ENCODE data around the gene CORO7. TPM values are rescaled to one million over a fixed set of nuclear protein-coding genes. Genes with fewer than 3 reads are reported as not detected.

The CORO7 gene
- total RNA-seq, 2 donors from 2014 or later = 140 to 166 TPM

DNA sequence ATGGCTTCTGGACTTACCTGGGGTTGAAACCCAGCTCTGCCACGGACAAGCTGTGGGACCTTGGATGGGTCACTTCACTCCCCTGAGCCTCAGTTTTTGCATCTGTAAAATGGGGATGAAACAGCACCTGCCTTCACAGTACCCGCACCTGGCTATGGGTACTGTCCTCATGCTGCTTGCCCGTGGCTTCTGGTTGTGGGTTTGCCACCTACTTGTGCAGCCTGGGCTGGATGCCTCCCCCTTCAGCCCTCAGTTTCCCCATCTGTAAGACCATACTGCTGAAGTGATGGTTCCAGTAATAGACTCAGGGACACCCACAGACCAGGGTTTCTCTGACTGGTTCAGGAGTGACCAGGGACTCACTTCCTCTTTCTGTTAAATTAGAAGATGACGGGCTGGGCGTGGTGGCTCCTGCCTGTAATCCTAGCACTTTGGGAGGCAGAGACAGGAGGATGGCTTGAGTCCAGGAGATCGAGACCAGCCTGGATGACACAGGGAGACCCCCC lies 91.1 kb downstream of the CORO7 start:
- no peak overlapping the region for H3K4me3 Mint-ChIP-seq
- no peak overlapping the region for H3K27ac Mint-ChIP-seq
- DNase-seq (ENCODE audit: low spot score) (no peak), ATAC-seq (no peak)
- H3K4me1 Mint-ChIP-seq (ENCODE audit: low read depth in 2 of 2) = peaks cover 0 to 2% of the 10 kb centered on the region in 2 donors
- H3K36me3 Mint-ChIP-seq = no peaks in the 10 kb centered on the region
- no peaks in the 10 kb centered on the region for H3K27me3 Mint-ChIP-seq
- no peaks in the 10 kb centered on the region for H3K9me3 Mint-ChIP-seq

DNA sequence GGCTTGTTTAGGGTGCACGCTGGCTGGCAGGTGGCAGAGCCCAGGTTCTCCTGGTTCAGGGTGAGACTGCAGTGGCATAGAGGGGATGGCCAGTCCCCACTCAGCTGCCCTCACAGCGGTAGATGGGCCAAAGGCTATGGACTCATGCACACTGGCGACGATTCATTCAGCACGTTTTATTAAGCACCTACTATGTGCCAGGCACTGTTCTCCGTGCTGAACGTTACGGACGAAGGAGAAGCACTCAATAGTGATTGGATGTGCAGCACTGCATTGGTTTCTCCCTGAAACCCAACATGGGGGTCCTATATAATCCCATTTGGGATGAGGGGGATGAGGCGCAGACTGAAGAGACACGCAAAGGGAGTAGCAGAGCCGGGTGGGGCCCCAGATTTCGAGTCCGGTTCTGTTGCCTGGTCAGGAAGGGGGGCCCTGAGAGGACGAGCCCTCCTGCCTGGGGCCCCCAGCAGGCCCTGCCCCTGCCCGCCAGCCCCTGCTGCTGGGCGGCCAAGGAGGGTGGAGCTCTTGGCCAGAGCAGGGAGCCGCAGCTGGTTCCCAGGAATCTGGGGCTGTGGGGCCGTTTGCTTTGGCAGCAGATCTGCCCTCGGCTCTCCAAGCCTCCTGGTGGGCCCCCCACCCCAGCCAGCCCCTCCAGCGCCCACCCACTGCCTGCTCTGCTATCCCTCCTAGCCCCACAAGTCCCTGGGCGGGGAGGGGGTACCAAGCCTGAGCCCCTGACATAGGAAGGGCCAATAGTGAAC lies 91.7 kb downstream of the CORO7 start:
- Mint-ChIP-seq H3K36me3 (no peaks in the 10 kb centered on the region), H3K9me3 (no peaks in the 10 kb centered on the region), H3K4me1 (ENCODE audit: low read depth in 2 of 2) (peaks cover 0 to under 1% of the 10 kb centered on the region in 2 donors), H3K4me3 (no peak overlapping the region), H3K27ac (no peak overlapping the region), H3K27me3 (no peaks in the 10 kb centered on the region)
- no peak for ATAC-seq
- no peak for DNase-seq (ENCODE audit: low spot score)

DNA sequence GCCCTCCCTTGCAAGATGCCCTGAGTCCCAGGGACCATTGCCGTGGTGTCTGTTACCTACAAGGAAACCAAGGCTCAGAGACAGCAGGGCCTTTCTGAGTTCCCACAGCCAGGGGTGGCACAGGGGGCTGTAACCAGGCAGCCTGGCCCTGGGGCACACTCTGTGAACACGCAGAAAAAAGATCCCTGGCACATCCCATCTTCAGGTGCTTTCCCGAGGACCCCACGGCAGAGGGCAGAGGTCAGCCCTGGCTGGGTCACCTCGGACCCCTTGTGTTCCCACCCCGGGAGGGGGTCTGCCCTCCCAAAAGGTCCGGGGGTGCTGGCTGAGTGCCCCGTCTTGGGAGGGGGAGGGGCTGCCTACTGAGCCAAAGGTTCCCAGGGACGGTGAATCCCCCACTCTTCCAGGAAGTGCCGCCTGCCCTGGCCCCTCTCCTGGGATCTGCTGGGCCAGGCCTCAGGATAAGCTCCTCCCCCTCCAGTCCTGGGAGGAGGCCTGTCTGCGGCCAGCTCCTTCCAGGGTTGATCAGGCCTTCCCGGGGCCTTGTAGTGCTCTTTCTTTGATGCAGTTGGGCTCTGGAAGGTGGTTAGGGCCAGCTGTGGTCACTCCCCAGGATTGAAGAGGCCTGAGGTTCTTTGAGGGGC lies 92.4 kb downstream of the CORO7 start:
- H3K4me3 Mint-ChIP-seq = no peak overlapping the region
- H3K4me1 Mint-ChIP-seq (ENCODE audit: low read depth in 2 of 2) = peaks cover 0 to 3% of the 10 kb centered on the region in 2 donors
- H3K27me3 Mint-ChIP-seq = no peaks in the 10 kb centered on the region
- no peaks in the 10 kb centered on the region for H3K9me3 Mint-ChIP-seq
- no peak overlapping the region for H3K27ac Mint-ChIP-seq
- ATAC-seq = no peak
- DNase-seq (ENCODE audit: low spot score) = no peak
- H3K36me3 Mint-ChIP-seq = no peaks in the 10 kb centered on the region

DNA sequence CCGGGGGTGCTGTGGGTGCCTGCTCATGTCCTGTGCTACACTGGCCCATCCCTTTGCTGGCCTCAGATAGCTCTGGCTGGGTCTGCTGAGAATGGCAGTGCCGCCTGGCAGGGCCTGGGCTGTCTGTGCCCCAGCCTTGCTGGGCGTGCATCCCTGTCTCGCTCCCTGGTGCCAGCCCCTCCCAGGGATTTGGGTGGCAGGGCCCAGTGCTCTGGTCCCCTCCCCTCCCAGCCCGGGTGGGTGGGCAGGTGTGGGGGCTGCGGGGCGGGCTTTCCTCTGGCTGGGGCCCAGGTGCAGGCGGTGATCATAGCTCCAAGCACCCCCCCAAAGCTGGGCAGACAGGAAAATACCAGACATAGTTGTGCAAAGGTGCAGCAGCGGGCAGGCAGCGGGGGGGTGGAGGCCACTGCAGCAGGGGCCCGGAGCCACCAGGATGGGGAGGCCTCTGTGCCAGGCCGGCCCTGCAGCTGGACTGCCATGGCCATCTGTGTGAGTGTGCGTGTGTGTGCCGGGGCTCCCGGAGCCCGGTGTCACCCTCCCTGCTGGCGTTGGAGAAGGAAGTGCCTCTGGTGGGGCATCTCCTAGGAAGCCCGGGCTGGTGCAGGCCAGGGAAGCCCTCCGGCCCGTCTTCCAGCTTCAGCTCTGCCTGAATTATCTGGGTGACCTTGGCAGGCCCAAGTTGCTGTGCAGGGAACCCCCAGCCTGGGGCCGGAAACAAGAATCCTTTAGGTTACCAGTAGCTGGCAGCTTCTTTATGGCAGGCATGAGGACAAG lies 93.1 kb downstream of the CORO7 start:
- Mint-ChIP-seq H3K27me3 (no peaks in the 10 kb centered on the region), H3K36me3 (no peaks in the 10 kb centered on the region), H3K9me3 (no peaks in the 10 kb centered on the region), H3K27ac (no peak overlapping the region), H3K4me1 (ENCODE audit: low read depth in 2 of 2) (peaks cover 0 to 3% of the 10 kb centered on the region in 2 donors), H3K4me3 (no peak overlapping the region)
- ATAC-seq = no peak
- no peak for DNase-seq (ENCODE audit: low spot score)

DNA sequence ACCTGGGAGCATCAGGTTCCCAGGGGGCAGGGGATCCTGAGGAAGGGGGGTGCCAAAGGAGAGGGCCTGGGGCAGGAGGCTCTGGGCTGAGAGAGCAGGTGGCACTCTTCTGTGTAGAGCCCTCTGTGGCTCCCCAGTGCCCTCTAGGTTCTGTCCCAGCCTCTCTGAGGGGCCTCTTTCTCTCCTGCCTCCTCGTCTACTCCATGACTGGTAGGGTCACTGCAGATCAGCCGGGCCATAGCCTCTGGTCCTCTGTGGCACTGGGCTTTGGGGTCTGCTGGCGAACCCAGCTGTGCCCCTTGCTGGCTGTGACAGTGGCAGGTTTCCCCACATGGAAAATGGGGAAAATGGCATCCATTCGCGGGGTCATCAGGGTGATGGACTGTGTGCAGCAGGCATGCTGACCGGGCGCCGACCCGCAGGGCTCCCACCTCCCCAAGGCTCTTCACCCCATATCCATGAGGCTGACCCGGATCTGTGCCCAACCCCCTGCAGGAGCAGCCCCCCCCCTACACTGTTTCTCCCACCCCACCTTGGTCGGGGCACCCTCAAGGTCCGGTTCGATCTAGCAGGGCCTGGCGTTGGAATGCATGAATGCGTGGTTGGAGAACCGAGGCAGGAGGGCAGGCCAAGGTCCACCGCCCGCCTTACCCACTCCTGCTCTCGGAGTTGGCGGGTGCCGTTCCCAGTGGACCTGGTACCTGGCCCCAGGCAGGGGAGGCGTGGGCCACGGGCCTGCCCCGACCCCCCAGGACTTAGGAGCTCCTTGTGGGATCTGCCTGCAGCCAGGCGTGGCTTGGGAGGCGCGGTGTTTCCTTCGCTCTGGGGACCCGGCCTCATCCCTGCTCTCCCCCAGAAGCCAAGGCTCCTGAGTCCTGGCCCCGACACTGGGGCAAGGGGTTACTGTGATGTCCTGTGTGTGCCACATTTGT lies 94.0 kb downstream of the CORO7 start:
- no peak overlapping the region for H3K27ac Mint-ChIP-seq

DNA sequence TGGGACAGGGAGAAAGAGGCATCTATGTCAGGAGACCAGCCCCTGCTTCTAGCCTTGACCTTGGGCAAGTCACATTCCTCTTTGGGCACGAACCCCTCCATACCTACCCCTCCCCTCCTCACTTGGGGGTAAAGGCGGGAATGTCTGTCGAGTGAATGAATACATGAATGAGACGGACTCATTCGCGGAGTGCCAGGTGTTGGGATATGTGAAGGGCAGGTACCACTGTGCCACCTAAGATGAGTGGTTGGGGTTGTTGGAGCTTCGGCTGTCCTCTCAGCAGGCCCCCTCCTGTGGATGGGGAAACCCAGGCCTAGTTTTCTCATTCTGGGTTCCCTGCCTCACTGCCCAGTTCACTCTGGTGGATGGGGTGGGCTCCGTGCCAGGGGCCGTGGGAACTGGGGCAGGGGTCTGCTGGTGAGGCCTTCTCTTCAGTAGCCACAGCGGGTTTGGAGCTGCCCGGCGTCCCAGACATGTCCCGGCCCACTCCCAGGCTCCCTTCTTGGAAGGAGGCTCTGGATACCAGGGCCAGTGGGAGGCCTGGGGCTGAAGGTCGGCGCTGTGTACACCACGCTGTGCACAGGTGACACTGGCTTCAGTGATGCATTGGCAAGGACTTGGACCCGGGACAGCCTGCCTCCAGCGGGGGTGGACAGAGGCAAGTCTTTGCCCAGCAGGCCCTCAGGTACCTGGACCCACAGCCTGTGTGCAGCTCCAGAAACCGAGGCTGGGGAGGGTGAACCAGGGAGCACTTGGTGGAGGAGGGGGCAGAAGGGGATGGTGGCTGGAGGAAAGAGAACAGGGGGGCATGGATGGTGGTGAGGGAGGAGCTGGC lies 94.9 kb downstream of the CORO7 start:
- peaks cover 0 to 3% of the 10 kb centered on the region in 2 donors for H3K4me1 Mint-ChIP-seq (ENCODE audit: low read depth in 2 of 2)
- H3K9me3 Mint-ChIP-seq = no peaks in the 10 kb centered on the region
- H3K27me3 Mint-ChIP-seq = no peaks in the 10 kb centered on the region
- no peak overlapping the region for H3K4me3 Mint-ChIP-seq
- ATAC-seq = no peak
- H3K27ac Mint-ChIP-seq = no peak overlapping the region
- no peak for DNase-seq (ENCODE audit: low spot score)
- no peaks in the 10 kb centered on the region for H3K36me3 Mint-ChIP-seq

More for the DNA sequence above, 94.0 kb downstream of the CORO7 start:
- H3K27me3 Mint-ChIP-seq = no peaks in the 10 kb centered on the region
- peaks cover 0 to 3% of the 10 kb centered on the region in 2 donors for H3K4me1 Mint-ChIP-seq (ENCODE audit: low read depth in 2 of 2)
- ATAC-seq (peak in 1 of 2 donors; percentile 5), DNase-seq (ENCODE audit: low spot score) (no peak)
- H3K4me3 Mint-ChIP-seq = no peak overlapping the region
- no peaks in the 10 kb centered on the region for H3K9me3 Mint-ChIP-seq
- H3K36me3 Mint-ChIP-seq = no peaks in the 10 kb centered on the region

DNA sequence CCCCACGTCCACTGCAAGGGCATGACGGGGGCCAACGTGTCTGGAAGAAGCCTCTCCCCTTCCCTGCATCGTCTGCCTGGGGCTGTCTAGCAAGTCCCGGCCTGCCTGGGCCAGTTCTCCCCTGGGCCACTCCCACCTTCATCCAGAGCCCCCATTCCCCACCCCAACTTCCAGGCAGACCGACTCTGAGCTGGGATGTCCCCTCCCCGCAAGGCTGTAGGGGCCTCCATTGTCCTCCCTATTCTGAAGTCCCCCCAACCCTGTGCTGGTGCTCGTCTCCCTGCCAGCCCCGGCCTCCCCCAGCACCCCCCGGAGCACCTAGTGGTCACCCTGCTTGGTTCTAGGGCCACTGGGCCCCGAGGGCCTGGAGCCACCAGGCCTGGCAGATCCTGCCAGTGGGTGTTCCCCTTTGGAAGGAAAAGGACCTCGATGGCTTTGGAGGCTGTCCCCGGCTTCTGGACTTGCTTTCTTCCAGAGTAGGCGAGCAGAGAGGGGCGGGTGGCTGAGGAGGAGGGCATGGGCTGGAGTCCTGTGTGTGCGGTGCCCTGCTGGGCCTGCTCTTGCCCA lies 95.7 kb downstream of the CORO7 start:
- no peak for DNase-seq (ENCODE audit: low spot score)
- Mint-ChIP-seq H3K36me3 (no peaks in the 10 kb centered on the region), H3K4me3 (no peak overlapping the region), H3K27ac (no peak overlapping the region), H3K27me3 (no peaks in the 10 kb centered on the region), H3K4me1 (ENCODE audit: low read depth in 2 of 2) (peaks cover 0 to 3% of the 10 kb centered on the region in 2 donors), H3K9me3 (no peaks in the 10 kb centered on the region)
- ATAC-seq = no peak

DNA sequence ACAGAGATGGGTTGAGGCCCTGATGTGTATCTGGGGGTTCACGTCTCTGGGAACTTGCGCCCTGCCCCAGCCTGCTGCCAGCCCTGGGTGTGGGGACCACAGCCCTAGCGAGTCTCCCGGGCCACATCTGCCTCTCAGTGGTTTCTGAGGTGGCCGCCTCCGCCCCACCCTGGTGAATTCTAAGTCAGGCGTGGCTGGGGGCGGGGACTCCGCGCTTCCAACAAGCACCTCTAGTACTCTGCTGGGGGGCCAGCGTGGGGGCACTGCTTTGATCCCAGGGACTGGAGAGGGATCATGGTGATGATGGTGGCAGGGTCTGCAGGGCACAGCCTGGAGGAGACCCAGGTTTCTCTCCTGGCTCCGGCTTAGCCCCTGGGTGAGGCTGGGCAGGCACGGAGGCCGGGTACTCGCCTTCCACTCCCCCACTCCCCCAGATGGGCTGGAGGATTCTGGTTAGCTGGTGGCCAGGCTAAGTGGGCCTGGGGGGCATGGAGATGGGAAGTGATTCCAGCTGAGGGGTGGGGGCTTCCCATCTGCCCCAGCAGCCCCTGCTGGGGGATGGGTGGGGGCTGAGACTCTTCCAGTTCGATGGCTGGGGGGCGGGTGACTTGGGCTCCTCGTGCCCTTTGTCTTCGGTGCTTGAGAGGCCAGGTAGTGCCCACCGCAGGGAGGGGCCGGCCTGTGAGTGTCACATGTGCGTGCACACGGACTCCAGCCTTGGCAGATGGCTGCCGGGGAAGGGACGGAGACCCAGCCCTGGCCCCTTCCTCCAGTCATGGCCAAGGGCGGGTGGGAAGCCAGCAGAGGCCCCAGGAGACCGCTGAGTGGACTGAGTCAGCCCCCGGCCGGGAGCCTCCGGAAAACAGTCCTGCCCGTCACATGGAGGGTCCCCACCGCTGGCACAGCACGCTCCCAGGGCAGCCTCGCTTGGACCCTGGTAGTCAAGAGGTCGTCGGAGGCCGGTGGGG lies 96.7 kb downstream of the CORO7 start:
- Mint-ChIP-seq H3K27me3 (peaks cover 3% of the 10 kb centered on the region in 2 donors), H3K9me3 (no peaks in the 10 kb centered on the region), H3K27ac (no peak overlapping the region), H3K36me3 (peaks cover under 1% of the 10 kb centered on the region), H3K4me3 (no peak overlapping the region), H3K4me1 (ENCODE audit: low read depth in 2 of 2) (peaks cover 2 to 6% of the 10 kb centered on the region in 2 donors)
- ATAC-seq (peak in 1 of 2 donors; percentile 50), DNase-seq (ENCODE audit: low spot score) (no peak)

DNA sequence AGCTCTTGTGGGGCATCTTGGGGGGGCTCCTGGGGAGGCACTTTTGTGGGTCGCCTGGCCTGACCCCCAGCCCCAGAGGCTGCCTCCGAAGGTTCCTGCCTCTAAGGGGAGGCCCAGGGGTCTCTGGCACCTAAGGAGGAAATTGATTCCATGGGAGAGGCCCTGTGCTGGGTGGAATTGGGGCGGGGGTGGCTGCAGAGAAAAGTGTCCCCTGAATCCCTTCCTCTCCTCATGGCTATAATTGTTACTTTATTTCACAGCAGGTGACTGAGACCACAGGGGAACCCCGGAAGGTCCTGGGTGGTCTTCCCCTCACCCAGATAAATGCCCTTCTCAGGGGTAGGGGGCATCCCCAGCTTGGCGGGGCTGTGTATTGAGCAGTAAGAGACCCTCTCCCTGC lies 97.4 kb downstream of the CORO7 start:
- H3K4me3 Mint-ChIP-seq = no peak overlapping the region
- H3K27me3 Mint-ChIP-seq = peaks cover 10 to 11% of the 10 kb centered on the region in 2 donors
- H3K27ac Mint-ChIP-seq = no peak overlapping the region
- no peak for ATAC-seq
- DNase-seq (ENCODE audit: low spot score) = no peak
- H3K9me3 Mint-ChIP-seq = no peaks in the 10 kb centered on the region
- H3K4me1 Mint-ChIP-seq (ENCODE audit: low read depth in 2 of 2) = peaks cover 10 to 14% of the 10 kb centered on the region in 2 donors
- peaks cover 5% of the 10 kb centered on the region for H3K36me3 Mint-ChIP-seq

DNA sequence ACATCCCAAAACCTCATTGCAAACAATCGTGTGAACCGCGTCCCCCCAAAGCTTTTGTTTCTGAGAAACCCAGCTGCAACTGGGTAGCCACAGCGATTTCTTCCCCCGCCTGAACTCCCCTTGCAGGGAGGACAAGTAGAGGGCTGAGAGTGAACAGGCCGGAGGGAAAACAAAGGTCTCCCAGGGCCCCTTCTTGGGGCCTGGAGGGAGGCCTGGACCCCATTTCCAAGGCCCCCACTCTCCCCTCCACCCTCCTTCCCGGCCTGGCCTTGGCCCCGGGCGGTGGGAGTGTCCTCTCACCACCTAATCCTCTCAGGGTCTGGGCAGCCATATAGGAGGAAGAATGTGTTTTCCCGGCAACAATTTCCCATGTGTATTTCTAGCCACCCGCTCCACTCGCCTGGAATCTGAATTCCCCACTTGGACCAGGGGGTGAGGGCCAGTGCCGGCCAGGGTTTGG lies 97.9 kb downstream of the CORO7 start:
- Mint-ChIP-seq H3K9me3 (no peaks in the 10 kb centered on the region), H3K27me3 (peaks cover 10 to 12% of the 10 kb centered on the region in 2 donors), H3K36me3 (peaks cover 5% of the 10 kb centered on the region)

More for the DNA sequence above, 97.9 kb downstream of the CORO7 start:
- ATAC-seq (no peak), DNase-seq (ENCODE audit: low spot score) (no peak)
- Mint-ChIP-seq H3K27ac (no peak overlapping the region), H3K4me1 (ENCODE audit: low read depth in 2 of 2) (peaks cover 11 to 14% of the 10 kb centered on the region in 2 donors), H3K4me3 (no peak overlapping the region)

All from natural killer cell treated with Interleukin-12 subunit alpha and Interleukin-12 subunit beta and Interleukin-15 and Interleukin-18, amount 100 ng/mL, for 72 hours (primary cell).